SK-N-SH (cell line): ENCODE data around the gene NELFE. TPM values are rescaled to one million over a fixed set of nuclear protein-coding genes. Genes with fewer than 3 reads are reported as not detected.

Experiments
- CTCF ChIA-PET: fragments of 300-600, 350-600 bp; formaldehyde crosslinking; extraction: SDS; loops from one replicate; lab custom pipeline; 2021; lab: Yijun Ruan, JAX
- POLR2A ChIA-PET: fragments of 350-600 bp; sonication (Branson Sonifier 250); formaldehyde crosslinking; extraction: SDS; loops from one replicate; lab custom pipeline; 2020; ENCODE audit warnings: antibody characterized with exemption, inconsistent platforms; lab: Yijun Ruan, JAX
- DNase-seq: peaks from one replicate; pipeline ENCODE4 v3.0.0; 2012
- H2AFZ ChIP-seq: fragments of 200-600 bp; sonication (generic); 2 replicates; pipeline ENCODE4 v1.8.1; 2016; ENCODE audit warnings: antibody characterized with exemption, mild to moderate bottlenecking, low read depth
- H3F3A ChIP-seq: fragments of 200-600 bp; sonication (generic); replicated peaks from 2 replicates; pipeline ENCODE3; 2016; ENCODE audit warnings: antibody characterized with exemption, mild to moderate bottlenecking; ENCODE audit not compliant: insufficient read depth
- H3K27ac ChIP-seq, 2 experiments: fragments of 200-500 bp in 1 of 2; fragments of 200-600 bp in 1 of 2; sonication (Bioruptor generic) in 1 of 2; sonication (generic), shearing (Covaris generic) in 1 of 2; 2 replicates each; pipeline versions ENCODE4 v1.5.1 to v1.6.1; 2014 to 2016; ENCODE audit warnings: low read depth in 2 of 2, inconsistent platforms in 1 of 2, low read length in 1 of 2, mild to moderate bottlenecking in 1 of 2, mixed read lengths in 1 of 2
- H3K27me3 ChIP-seq: fragments of 200-600 bp; sonication (generic), shearing (Covaris generic); 2 replicates; pipeline ENCODE4 v1.6.1; 2016; ENCODE audit warnings: mixed run types; ENCODE audit not compliant: insufficient read depth
- H3K36me3 ChIP-seq, 2 experiments: fragments of 200-500 bp in 1 of 2; fragments of 200-600 bp in 1 of 2; sonication (Bioruptor generic) in 1 of 2; sonication (generic) in 1 of 2; replicated peaks in 1 of 2; 2 replicates each; pipeline versions ENCODE3 to v1.5.1; 2014 to 2016; ENCODE audit warnings: low read length in 1 of 2, mild to moderate bottlenecking in 1 of 2; ENCODE audit not compliant: insufficient read depth in 2 of 2, control insufficient read depth in 1 of 2
- H3K4me1 ChIP-seq, 2 experiments: fragments of 200-500 bp in 1 of 2; fragments of 200-600 bp in 1 of 2; sonication (Bioruptor generic) in 1 of 2; sonication (generic), shearing (Covaris generic) in 1 of 2; 2 replicates each; pipeline versions ENCODE4 v1.5.1 to v1.6.1; 2014 to 2016; ENCODE audit warnings: low read depth in 1 of 2, low read length in 1 of 2, mixed run types in 1 of 2; ENCODE audit not compliant: insufficient read depth in 2 of 2, control insufficient read depth in 1 of 2
- H3K4me2 ChIP-seq: fragments of 200-600 bp; sonication (generic), shearing (Covaris generic); 2 replicates; pipeline ENCODE4 v1.6.1; 2017; ENCODE audit warnings: mixed run types
- H3K4me3 ChIP-seq, 2 experiments: fragments of 200-500 bp in 1 of 2; fragments of 200-600 bp in 1 of 2; sonication (Bioruptor generic) in 1 of 2; sonication (generic), shearing (Covaris generic) in 1 of 2; 2 replicates each; pipeline versions ENCODE4 v1.5.1 to v1.8.1; 2014 to 2016; ENCODE audit warnings: low read depth in 2 of 2, inconsistent platforms in 1 of 2, low read length in 1 of 2, mild to moderate bottlenecking in 1 of 2, mixed read lengths in 1 of 2, moderate library complexity in 1 of 2
- H3K79me2 ChIP-seq: fragments of 200-600 bp; sonication (generic); 2 replicates; pipeline ENCODE4 v1.8.1; 2017; ENCODE audit warnings: mild to moderate bottlenecking; ENCODE audit not compliant: insufficient read depth
- H3K9ac ChIP-seq: fragments of 200-600 bp; sonication (generic); 2 replicates; pipeline ENCODE4 v1.6.1; 2017; ENCODE audit warnings: mixed run types
- H3K9me2 ChIP-seq: fragments of 200-600 bp; sonication (generic); 2 replicates; pipeline ENCODE4 v1.6.1; 2017; ENCODE audit warnings: mixed run types
- H3K9me3 ChIP-seq: fragments of 200-600 bp; sonication (generic); 2 replicates; pipeline ENCODE4 v1.6.1; 2017; ENCODE audit warnings: mixed run types, mild to moderate bottlenecking, moderate library complexity
- H4K20me1 ChIP-seq: fragments of 200-600 bp; sonication (generic); 2 replicates; pipeline ENCODE4 v1.6.1; 2017; ENCODE audit warnings: mild to moderate bottlenecking, mixed run types; ENCODE audit not compliant: insufficient read depth
- CHD2 ChIP-seq: fragments of 150-350 bp; IDR thresholded peaks from 2 replicates; pipeline ENCODE4 v1.6.1; 2018; ENCODE audit warnings: low read length; ENCODE audit not compliant: partially characterized antibody
- CTCF ChIP-seq: fragments of 200-600 bp; sonication (generic); IDR thresholded peaks from 2 replicates; pipeline ENCODE4 v1.6.1; 2017; ENCODE audit warnings: antibody characterized with exemption, mild to moderate bottlenecking, moderate library complexity
- FOSL2 ChIP-seq: IDR thresholded peaks from 2 replicates; pipeline ENCODE4 v1.4.0; 2012; ENCODE audit warnings: low read depth, mild to moderate bottlenecking, moderate library complexity, borderline replicate concordance
- FOXJ3 ChIP-seq: sonication (generic); formaldehyde crosslinking; IDR thresholded peaks from 2 replicates; pipeline ENCODE4 v1.5.1; 2020; ENCODE audit warnings: mild to moderate bottlenecking, missing genetic modification reagents
- GABPA ChIP-seq: IDR thresholded peaks from 2 replicates; pipeline ENCODE4 v1.4.0; 2012; ENCODE audit warnings: low read depth, mild to moderate bottlenecking
- IRF3 ChIP-seq: fragments of 150-350 bp; IDR thresholded peaks from 2 replicates; pipeline ENCODE4 v1.6.1; 2016; ENCODE audit warnings: mild to moderate bottlenecking, low read depth, low read length
- MEF2A ChIP-seq: IDR thresholded peaks from 2 replicates; pipeline ENCODE4 v1.4.0; 2012; ENCODE audit warnings: low read depth, borderline replicate concordance
- MXI1 ChIP-seq: IDR thresholded peaks from 2 replicates; pipeline ENCODE4 v1.6.1; 2012; ENCODE audit warnings: mild to moderate bottlenecking, low read depth, low read length, improper control_type of control experiment
- NFIC ChIP-seq: IDR thresholded peaks from 2 replicates; pipeline ENCODE4 v1.4.0; 2012; ENCODE audit warnings: borderline replicate concordance
- NRF1 ChIP-seq: IDR thresholded peaks from 2 replicates; pipeline ENCODE4 v1.6.1; 2012; ENCODE audit warnings: low read depth, mild to moderate bottlenecking, low read length
- PBX3 ChIP-seq: IDR thresholded peaks from 2 replicates; pipeline ENCODE4; 2012
- POLR2AphosphoS5 ChIP-seq: IDR thresholded peaks from 2 replicates; pipeline ENCODE4 v1.6.1; 2012; ENCODE audit warnings: low read depth, low read length
- RAD21 ChIP-seq: IDR thresholded peaks from 2 replicates; pipeline ENCODE4 v1.6.1; 2012; ENCODE audit warnings: mild to moderate bottlenecking, low read length
- RCOR1 ChIP-seq: fragments of 150-350 bp; IDR thresholded peaks from 2 replicates; pipeline ENCODE4 v1.6.1; 2017; ENCODE audit warnings: antibody characterized with exemption, low read length
- RFX5 ChIP-seq: IDR thresholded peaks from 2 replicates; pipeline ENCODE4 v1.6.1; 2012; ENCODE audit warnings: mild to moderate bottlenecking, improper control_type of control experiment, low read length
- RXRA ChIP-seq: IDR thresholded peaks from 2 replicates; pipeline ENCODE4 v1.4.0; 2012; ENCODE audit warnings: low read depth, mild to moderate bottlenecking, borderline replicate concordance
- TAF1 ChIP-seq: IDR thresholded peaks from 2 replicates; pipeline ENCODE4 v1.6.1; 2012; ENCODE audit warnings: low read depth, mild to moderate bottlenecking, low read length, moderate library complexity, borderline replicate concordance
- TCF12 ChIP-seq: IDR thresholded peaks from 2 replicates; pipeline ENCODE4 v1.4.0; 2012
- USF1 ChIP-seq: IDR thresholded peaks from 2 replicates; pipeline ENCODE4 v1.4.0; 2012; ENCODE audit warnings: low read depth, borderline replicate concordance
- ZBTB33 ChIP-seq: IDR thresholded peaks from 2 replicates; pipeline ENCODE4 v1.4.0; 2012; ENCODE audit warnings: low read depth, borderline replicate concordance
- WGBS: methylation state at CpG from one replicate; pipeline ENCODE4 v1.1.6; 2017; ENCODE audit warnings: low lambda C conversion rate; 5-methylcytosine and 5-hydroxymethylcytosine counted together
- polyA plus RNA-seq, 3 experiments: library from polyadenylated mRNA; depleted of rRNA; stranded (reverse); fragments of >200 nt; gene quantifications; 2 replicates each; pipeline ENCODE4 v1.2.3, GENCODE V29; 2012

The NELFE gene
- polyA plus RNA-seq, 1 of the 3 experiments (the other 2 are of a cell fraction): 116 TPM

- Histone ChIP-seq H3K9me2 (no peaks in the 10 kb centered on the region), H3K27ac (no peak overlapping the region), H3F3A (no peaks in the 10 kb centered on the region), H3K4me1 (no peaks in the 10 kb centered on the region), H3K9ac (no peak overlapping the region), H3K27me3 (no peaks in the 10 kb centered on the region), H3K79me2 (no peaks in the 10 kb centered on the region), H4K20me1 (no peaks in the 10 kb centered on the region), H3K36me3 (no peaks in the 10 kb centered on the region), H3K4me2 (no peak overlapping the region), H2AFZ (no peak overlapping the region), H3K9me3 (no peaks in the 10 kb centered on the region), H3K4me3 (no peak overlapping the region)
- TF ChIP-seq RAD21 (peak; percentile 21), CTCF (peak; percentile 23), MXI1 (no peak), NFIC (no peak)
- CTCF ChIA-PET: interaction anchor here (1.0 kb wide), 1 partner anchor 21 kb away, joined by 4 read pairs; the partner anchor contains the start of gene ZBTB12
- WGBS: 41% methylated on average over 5 of the region's 5 CpGs
- POLR2A ChIA-PET: no interaction called here
- DNase-seq: no peak
Measured at GRCh38 chr6:31922942-31923341, 35.8 kb downstream of the NELFE start.

GRCh38 chr6:31920811-31921210 is 38.0 kb downstream of the NELFE start:
- H4K20me1 ChIP-seq: no peaks in the 10 kb centered on the region
- H3K79me2 ChIP-seq: no peaks in the 10 kb centered on the region
- no peaks in the 10 kb centered on the region for H3F3A ChIP-seq
- H2AFZ ChIP-seq: no peak overlapping the region
- H3K9ac ChIP-seq: no peak overlapping the region
- no peaks in the 10 kb centered on the region for H3K36me3 ChIP-seq
- ChIA-PET POLR2A (interaction anchor here (0.6 kb wide), 1 partner anchor 19 kb away, joined by 3 read pairs; the partner anchor contains the start of gene ZBTB12), CTCF (interaction anchor here (1.0 kb wide), 1 partner anchor 32 kb away, joined by 3 read pairs; no protein-coding TSS in a partner anchor)
- no peak overlapping the region for H3K27ac ChIP-seq
- no peaks in the 10 kb centered on the region for H3K4me1 ChIP-seq
- DNase-seq: no peak
- WGBS: 62% methylated on average over 1 of the region's 2 CpGs
- no peaks in the 10 kb centered on the region for H3K27me3 ChIP-seq
- H3K9me2 ChIP-seq: no peaks in the 10 kb centered on the region
- H3K4me2 ChIP-seq: no peak overlapping the region
- no peak overlapping the region for H3K4me3 ChIP-seq
- H3K9me3 ChIP-seq: no peaks in the 10 kb centered on the region
- TF ChIP-seq NFIC (no peak), GABPA (no peak), MEF2A (no peak), TAF1 (no peak), RCOR1 (no peak), PBX3 (no peak), RXRA (no peak), ZBTB33 (no peak), USF1 (no peak), RAD21 (no peak), CHD2 (no peak), IRF3 (no peak), FOXJ3 (no peak), POLR2AphosphoS5 (no peak), FOSL2 (no peak), RFX5 (no peak), NRF1 (no peak), TCF12 (no peak)
